CD14-positive monocyte (primary cell): ENCODE measurements around the gene RFTN2. TPM values are rescaled to one million over a fixed set of nuclear protein-coding genes. Genes with fewer than 3 reads are reported as not detected.
A peak's percentile ranks its signal among the peaks of the same experiment; 100 is the strongest.

Source experiments
- DNase-seq, 3 donors: peaks; one replicate each; pipeline ENCODE4 v3.0.0-alpha.2; 2011 to 2022
- H2AFZ ChIP-seq: 2 replicates; pipeline ENCODE4 v1.6.0; 2012; ENCODE audit warnings: mild to moderate bottlenecking, low read depth, low read length, inconsistent platforms; ENCODE audit not compliant: insufficient read depth, poor library complexity, severe bottlenecking
- H3K27ac ChIP-seq, 2 donors: 1 replicate in 1 of 2; 2 replicates in 1 of 2; pipeline ENCODE4 v1.5.1; 2012 to 2013; ENCODE audit warnings: low read length in 2 of 2, control low read depth in 1 of 2, inconsistent platforms in 1 of 2, low read depth in 1 of 2, mild to moderate bottlenecking in 1 of 2
- H3K27me3 ChIP-seq, 2 donors: one replicate each; pipeline versions ENCODE4 v1.6.0 to v1.6.1; 2011 to 2013; ENCODE audit warnings: low read length in 2 of 2; ENCODE audit not compliant: control insufficient read depth in 2 of 2, insufficient read depth in 2 of 2
- H3K36me3 ChIP-seq, 2 donors: replicated peaks in 1 of 2; 1 replicate in 1 of 2; 2 replicates in 1 of 2; pipeline versions ENCODE4 v1.5.1 to v1.6.1; 2012 to 2013; ENCODE audit warnings: low read length in 2 of 2, control low read depth in 1 of 2, inconsistent platforms in 1 of 2, mild to moderate bottlenecking in 1 of 2; ENCODE audit not compliant: insufficient read depth in 2 of 2, control insufficient read depth in 1 of 2
- H3K4me1 ChIP-seq, 2 donors: 1 replicate in 1 of 2; 2 replicates in 1 of 2; pipeline versions ENCODE4 v1.5.1 to v1.6.1; 2012 to 2013; ENCODE audit warnings: low read length in 2 of 2, control low read depth in 1 of 2, inconsistent platforms in 1 of 2, mild to moderate bottlenecking in 1 of 2, moderate library complexity in 1 of 2; ENCODE audit not compliant: insufficient read depth in 2 of 2, control insufficient read depth in 1 of 2
- H3K4me2 ChIP-seq: replicated peaks from 2 replicates; pipeline ENCODE3; 2012; ENCODE audit warnings: low read length, moderate library complexity, mild to moderate bottlenecking; ENCODE audit not compliant: poor library complexity, severe bottlenecking; ENCODE audit errors: extremely low read depth
- H3K4me3 ChIP-seq, 3 experiments: fragments of 200-600 bp in 1 of 3; sonication (generic) in 1 of 3; replicated peaks in 1 of 3; 1 replicate in 2 of 3; 2 replicates in 1 of 3; pipeline ENCODE4 v1.5.1; 2011 to 2013; ENCODE audit warnings: low read length in 3 of 3, mild to moderate bottlenecking in 3 of 3, control low read depth in 2 of 3, low read depth in 2 of 3, inconsistent platforms in 1 of 3, moderate library complexity in 1 of 3
- H3K79me2 ChIP-seq: 2 replicates; pipeline ENCODE4 v1.6.0; 2012; ENCODE audit warnings: mild to moderate bottlenecking, control low read depth, inconsistent platforms, low read length, moderate library complexity; ENCODE audit not compliant: insufficient read depth
- H3K9ac ChIP-seq: 2 replicates; pipeline ENCODE4 v1.6.0; 2017; ENCODE audit warnings: low read length, mild to moderate bottlenecking; ENCODE audit not compliant: insufficient read depth, poor library complexity, severe bottlenecking
- H3K9me3 ChIP-seq, 2 donors: replicated peaks in 1 of 2; 1 replicate in 1 of 2; 2 replicates in 1 of 2; pipeline versions ENCODE4 v1.5.1 to v1.6.1; 2012 to 2013; ENCODE audit warnings: low read length in 2 of 2, control low read depth in 1 of 2; ENCODE audit not compliant: control insufficient read depth in 1 of 2, insufficient read depth in 1 of 2
- H4K20me1 ChIP-seq: 2 replicates; pipeline ENCODE4 v1.6.0; 2012; ENCODE audit warnings: mild to moderate bottlenecking, low read length, control low read depth, moderate library complexity; ENCODE audit not compliant: insufficient read depth
- H3K27ac Mint-ChIP-seq, 7 donors: one replicate each; pipeline ENCODE4 v1.8.0; 2020; ENCODE audit warnings: mild to moderate bottlenecking in 7 of 7, mixed read lengths in 7 of 7, moderate library complexity in 6 of 7, inconsistent platforms in 2 of 7
- H3K27me3 Mint-ChIP-seq, 3 donors: one replicate each; pipeline ENCODE4 v1.8.0; 2021 to 2022; ENCODE audit warnings: low read depth in 3 of 3, mild to moderate bottlenecking in 3 of 3, mixed read lengths in 3 of 3, moderate library complexity in 3 of 3, inconsistent platforms in 1 of 3
- H3K36me3 Mint-ChIP-seq, 2 donors: one replicate each; pipeline ENCODE4 v1.8.0; 2020; ENCODE audit warnings: mixed read lengths in 2 of 2, inconsistent platforms in 1 of 2, mild to moderate bottlenecking in 1 of 2
- H3K4me1 Mint-ChIP-seq: one replicate; pipeline ENCODE4 v1.8.0; 2020; ENCODE audit warnings: mild to moderate bottlenecking, mixed read lengths
- H3K4me3 Mint-ChIP-seq, 2 donors: one replicate each; pipeline ENCODE4 v1.8.0; 2020; ENCODE audit warnings: mild to moderate bottlenecking in 2 of 2, mixed read lengths in 2 of 2, moderate library complexity in 1 of 2
- H3K9me3 Mint-ChIP-seq, 7 donors: one replicate each; pipeline ENCODE4 v1.8.0; 2020 to 2022; ENCODE audit warnings: mixed read lengths in 7 of 7, mild to moderate bottlenecking in 6 of 7, moderate library complexity in 6 of 7, inconsistent platforms in 2 of 7
- CTCF ChIP-seq: fragments of 200-600 bp; IDR thresholded peaks from one replicate; pipeline ENCODE4 v1.8.0; 2022; ENCODE audit warnings: antibody characterized with exemption, mild to moderate bottlenecking
- WGBS: methylation state at CpG from one replicate; pipeline ENCODE4 v1.1.5; 2013; ENCODE audit warnings: missing lambda C conversion rate; ENCODE audit not compliant: insufficient coverage; 5-methylcytosine and 5-hydroxymethylcytosine counted together
- intact Hi-C, 2 donors: fragments of 100-400 bp; cut with micrococcal nuclease; formaldehyde crosslinking; loops; one replicate each; pipeline versions ENCODE4 v1.15.0 to v1.15.1; 2023
- polyA plus RNA-seq, 3 donors: library from polyadenylated mRNA; depleted of rRNA in 1 of 3; unstranded in 2 of 3; stranded (reverse) in 1 of 3; fragments of 300-500 nt in 2 of 3; fragments of >200 nt in 1 of 3; fragmentation: Illumina TruSeq in 2 of 3; gene quantifications; 1 replicate in 2 of 3; 2 replicates in 1 of 3; pipeline ENCODE4 v1.2.3, GENCODE V29; 2012 to 2021

Gene RFTN2
- polyA plus RNA-seq, 3 donors = 0.02 TPM; not detected in 2

- H3K27ac Mint-ChIP-seq = peak overlapping the region in 2 of 7 donors; percentile 3 to 42
Measured at GRCh38 chr2:197626965-197627625, 48.3 kb downstream of the RFTN2 start.

GRCh38 chr2:197620133-197620532 is 55.3 kb downstream of the RFTN2 start:
- TF ChIP-seq CTCF = no peak
- Mint-ChIP-seq H3K36me3 (no peaks in the 10 kb centered on the region), H3K9me3 (peaks cover 0 to 8% (median 3%) of the 10 kb centered on the region in 7 donors), H3K4me1 (no peaks in the 10 kb centered on the region), H3K27me3 (peaks cover 0 to 2% (median 2%) of the 10 kb centered on the region in 3 donors), H3K27ac (no peak overlapping the region), H3K4me3 (no peak overlapping the region)
- Histone ChIP-seq H3K4me3 (no peak overlapping the region), H3K4me2 (no peak overlapping the region), H4K20me1 (no peaks in the 10 kb centered on the region), H3K36me3 (no peaks in the 10 kb centered on the region), H3K27me3 (no peaks in the 10 kb centered on the region), H3K9ac (no peak overlapping the region), H3K79me2 (no peaks in the 10 kb centered on the region), H3K27ac (no peak overlapping the region), H2AFZ (no peak overlapping the region), H3K4me1 (no peaks in the 10 kb centered on the region), H3K9me3 (no peaks in the 10 kb centered on the region)
- no peak for DNase-seq
- no CpG with 5 or more reads among the region's 1 CpG for WGBS
- intact Hi-C loops = no loop called here

More at GRCh38 chr2:197626965-197627625, 48.3 kb downstream of the RFTN2 start:
- Histone ChIP-seq H3K36me3 (no peaks in the 10 kb centered on the region), H3K9ac (no peak overlapping the region), H3K4me2 (no peak overlapping the region), H3K9me3 (no peaks in the 10 kb centered on the region), H2AFZ (peak overlapping the region; percentile 36), H3K27ac (no peak overlapping the region), H3K27me3 (no peaks in the 10 kb centered on the region), H3K79me2 (no peaks in the 10 kb centered on the region), H3K4me3 (no peak overlapping the region), H4K20me1 (no peaks in the 10 kb centered on the region), H3K4me1 (peaks cover 0 to 4% of the 10 kb centered on the region in 2 donors)
- intact Hi-C loops = no loop called here
- H3K27me3 Mint-ChIP-seq = peaks cover 0 to 5% (median 2%) of the 10 kb centered on the region in 3 donors
- no peak for TF ChIP-seq CTCF
- peak in 1 of 3 donors; percentile 27 for DNase-seq
- H3K4me1 Mint-ChIP-seq = peaks cover 8% of the 10 kb centered on the region
- WGBS = 67% methylated on average over 3 of the region's 7 CpGs
- peak overlapping the region in 1 of 2 donors; percentile 60 for H3K4me3 Mint-ChIP-seq
- peaks cover 0 to 10% (median 3%) of the 10 kb centered on the region in 7 donors for H3K9me3 Mint-ChIP-seq
- no peaks in the 10 kb centered on the region for H3K36me3 Mint-ChIP-seq
